H1 (cell line): ENCODE results near the gene GRIA4. TPM values are rescaled to one million over a fixed set of nuclear protein-coding genes. Genes with fewer than 3 reads are reported as not detected.

Experiments used
- CTCF ChIA-PET: fragments of 300-600 bp; sonication (Branson Sonifier 250); formaldehyde crosslinking; loops from one replicate; lab custom pipeline; 2021; ENCODE audit not compliant: partially characterized antibody; lab: Charles Lee
- POLR2A ChIA-PET: fragments of 300-600 bp; sonication (Branson Sonifier 250); formaldehyde crosslinking; loops from one replicate; lab custom pipeline; 2021; ENCODE audit warnings: inconsistent platforms; ENCODE audit not compliant: partially characterized antibody; lab: Charles Lee
- DNase-seq, 2 experiments: peaks; one replicate each; pipeline versions ENCODE4 v3.0.0 to v3.0.0-alpha.2; 2010 to 2022; ENCODE audit warnings: low spot score in 2 of 2, low read depth in 1 of 2, mixed read lengths in 1 of 2
- FAIRE-seq: peaks from 2 replicates; lab custom pipeline; 2011; peaks lifted over from hg19 to GRCh38; lab: Jason Lieb, UNC
- H2AFZ ChIP-seq: 2 replicates; pipeline ENCODE4 v1.8.1; 2012; ENCODE audit warnings: low read length, inconsistent platforms
- H2AK5ac ChIP-seq: 2 replicates; pipeline ENCODE4 v1.6.1; 2013; ENCODE audit warnings: low read depth, low read length
- H2BK120ac ChIP-seq: replicated peaks from 2 replicates; pipeline ENCODE3; 2013; ENCODE audit warnings: low read depth, low read length, inconsistent platforms
- H2BK12ac ChIP-seq: 2 replicates; pipeline ENCODE4 v1.6.1; 2013; ENCODE audit warnings: low read depth, low read length
- H2BK15ac ChIP-seq: 2 replicates; pipeline ENCODE4 v1.6.1; 2013; ENCODE audit warnings: low read length
- H2BK20ac ChIP-seq: 2 replicates; pipeline ENCODE4 v1.6.1; 2013; ENCODE audit warnings: low read length
- H2BK5ac ChIP-seq: 2 replicates; pipeline ENCODE4 v1.6.1; 2013; ENCODE audit warnings: low read depth, low read length
- H3K14ac ChIP-seq: 2 replicates; pipeline ENCODE4 v1.6.1; 2013; ENCODE audit warnings: inconsistent platforms; ENCODE audit not compliant: insufficient read length
- H3K18ac ChIP-seq: 2 replicates; pipeline ENCODE4 v1.6.1; 2013; ENCODE audit warnings: low read length; ENCODE audit errors: extremely low read depth
- H3K23ac ChIP-seq: 2 replicates; pipeline ENCODE4 v1.6.1; 2013; ENCODE audit warnings: inconsistent platforms; ENCODE audit not compliant: insufficient read length
- H3K23me2 ChIP-seq: 2 replicates; pipeline ENCODE4 v1.6.1; 2013; ENCODE audit warnings: low read depth, low read length
- H3K27ac ChIP-seq: 2 replicates; pipeline ENCODE4 v1.6.1; 2011; ENCODE audit warnings: low read depth, low read length, inconsistent platforms
- H3K27me3 ChIP-seq, 4 experiments: replicated peaks in 1 of 4; 1 replicate in 1 of 4; 2 replicates in 3 of 4; pipeline versions ENCODE4 v1.6.1 to v1.8.1; 2011 to 2013; ENCODE audit warnings: low read length in 3 of 4, mild to moderate bottlenecking in 3 of 4, inconsistent platforms in 2 of 4, mixed read lengths in 2 of 4, moderate library complexity in 1 of 4; ENCODE audit not compliant: control insufficient read depth in 3 of 4, insufficient read depth in 3 of 4; ENCODE audit errors: extremely low read depth in 1 of 4
- H3K36me3 ChIP-seq, 4 experiments: 2 replicates each; pipeline versions ENCODE4 v1.6.1 to v1.8.1; 2011 to 2013; ENCODE audit warnings: mild to moderate bottlenecking in 4 of 4, low read length in 3 of 4, moderate library complexity in 2 of 4, control low read depth in 1 of 4, inconsistent platforms in 1 of 4; ENCODE audit not compliant: insufficient read depth in 4 of 4, control insufficient read depth in 2 of 4
- H3K4ac ChIP-seq: replicated peaks from 2 replicates; pipeline ENCODE3; 2013; ENCODE audit warnings: low read length, low read depth, mixed read lengths, inconsistent platforms; ENCODE audit not compliant: insufficient read length
- H3K4me1 ChIP-seq, 4 experiments: replicated peaks in 1 of 4; 1 replicate in 1 of 4; 2 replicates in 3 of 4; pipeline versions ENCODE4 v1.6.1 to v1.8.1; 2011 to 2013; ENCODE audit warnings: low read length in 3 of 4, inconsistent platforms in 2 of 4, mixed read lengths in 1 of 4; ENCODE audit not compliant: insufficient read depth in 4 of 4, control insufficient read depth in 3 of 4
- H3K4me2 ChIP-seq, 2 experiments: 2 replicates each; pipeline versions ENCODE4 v1.6.1 to v1.8.1; 2011 to 2013; ENCODE audit warnings: low read depth in 2 of 2, low read length in 2 of 2, control low read depth in 1 of 2, inconsistent platforms in 1 of 2, mild to moderate bottlenecking in 1 of 2; ENCODE audit not compliant: insufficient read depth in 1 of 2
- H3K4me3 ChIP-seq, 4 experiments: fragments of 200-600, 300-600 bp in 1 of 4; sonication (generic), shearing (Covaris generic), sonication (Bioruptor Twin) in 1 of 4; 2 replicates each; pipeline versions ENCODE4 v1.5.1 to v1.8.1; 2011 to 2016; ENCODE audit warnings: low read length in 4 of 4, low read depth in 3 of 4, control low read depth in 2 of 4, inconsistent platforms in 2 of 4, mild to moderate bottlenecking in 2 of 4, mixed read lengths in 1 of 4, moderate library complexity in 1 of 4; ENCODE audit not compliant: insufficient read depth in 2 of 4; ENCODE audit errors: extremely low read depth in 1 of 4
- H3K56ac ChIP-seq: replicated peaks from 2 replicates; pipeline ENCODE3; 2013; ENCODE audit warnings: low read depth, mild to moderate bottlenecking, mixed read lengths, low read length, inconsistent platforms; ENCODE audit not compliant: insufficient read length
- H3K79me1 ChIP-seq: 2 replicates; pipeline ENCODE4 v1.6.1; 2013; ENCODE audit warnings: low read depth, low read length, control low read depth
- H3K79me2 ChIP-seq, 2 experiments: 2 replicates each; pipeline versions ENCODE4 v1.6.1 to v1.8.1; 2012 to 2013; ENCODE audit warnings: low read length in 2 of 2, mild to moderate bottlenecking in 2 of 2, inconsistent platforms in 1 of 2; ENCODE audit not compliant: insufficient read depth in 2 of 2, control insufficient read depth in 1 of 2
- H3K9ac ChIP-seq, 4 experiments: replicated peaks in 1 of 4; 1 replicate in 1 of 4; 2 replicates in 3 of 4; pipeline versions ENCODE4 v1.6.1 to v1.8.1; 2011 to 2013; ENCODE audit warnings: low read depth in 3 of 4, low read length in 3 of 4, control low read depth in 2 of 4, mild to moderate bottlenecking in 2 of 4, moderate library complexity in 2 of 4, inconsistent platforms in 1 of 4; ENCODE audit errors: extremely low read depth in 1 of 4
- H3K9me3 ChIP-seq, 2 experiments: 2 replicates each; pipeline versions ENCODE4 v1.6.1 to v1.8.1; 2012 to 2013; ENCODE audit warnings: mild to moderate bottlenecking in 2 of 2, moderate library complexity in 2 of 2, control low read depth in 1 of 2, inconsistent platforms in 1 of 2, low read depth in 1 of 2, low read length in 1 of 2, mixed read lengths in 1 of 2; ENCODE audit not compliant: insufficient read depth in 2 of 2
- H4K20me1 ChIP-seq, 2 experiments: replicated peaks in 1 of 2; 2 replicates each; pipeline versions ENCODE3 to v1.8.1; 2011 to 2013; ENCODE audit warnings: inconsistent platforms in 2 of 2, low read length in 2 of 2, mild to moderate bottlenecking in 1 of 2; ENCODE audit not compliant: insufficient read depth in 2 of 2, control insufficient read depth in 1 of 2
- H4K5ac ChIP-seq: 2 replicates; pipeline ENCODE4 v1.6.1; 2013; ENCODE audit warnings: low read length, low read depth, mixed read lengths, inconsistent platforms; ENCODE audit not compliant: insufficient read length
- H4K8ac ChIP-seq: 2 replicates; pipeline ENCODE4 v1.8.0; 2013; ENCODE audit warnings: mild to moderate bottlenecking, moderate library complexity, low read length, inconsistent platforms; ENCODE audit not compliant: insufficient read depth; ENCODE audit errors: extremely low read depth
- H4K91ac ChIP-seq: replicated peaks from 2 replicates; pipeline ENCODE3; 2013; ENCODE audit warnings: low read length, mixed read lengths, inconsistent platforms; ENCODE audit not compliant: insufficient read length
- BCL11A ChIP-seq, 2 experiments: IDR thresholded peaks; one replicate each; pipeline ENCODE4 v1.6.1; 2011; ENCODE audit warnings: low read depth in 2 of 2, low read length in 2 of 2, mild to moderate bottlenecking in 2 of 2
- HDAC6 ChIP-seq: IDR thresholded peaks from one replicate; pipeline ENCODE4 v1.7.1; 2012; ENCODE audit warnings: low read depth, mild to moderate bottlenecking, inconsistent platforms, low read length, moderate library complexity
- KDM1A ChIP-seq: fragments of 200-600, 300-600 bp; sonication (generic); IDR thresholded peaks from 2 replicates; pipeline ENCODE4 v1.7.1; 2016; ENCODE audit warnings: mild to moderate bottlenecking, low read length, borderline replicate concordance
- RBBP5 ChIP-seq: IDR thresholded peaks from 2 replicates; pipeline ENCODE4 v1.7.1; 2012; ENCODE audit warnings: low read depth, mild to moderate bottlenecking, inconsistent platforms, low read length, moderate library complexity, borderline replicate concordance
- TEAD4 ChIP-seq: IDR thresholded peaks from 2 replicates; pipeline ENCODE4 v1.6.1; 2012; ENCODE audit warnings: low read depth, low read length, inconsistent platforms, mixed read lengths
- WGBS, 2 experiments: shearing (Covaris generic) in 1 of 2; methylation state at CpG; one replicate each; pipeline versions ENCODE4 v1.1.6 to v1.1.7; 2013 to 2015; ENCODE audit warnings: low lambda C conversion rate in 2 of 2, mixed read lengths in 2 of 2, inconsistent platforms in 1 of 2, low coverage in 1 of 2, missing lambda C conversion rate in 1 of 2; ENCODE audit not compliant: insufficient replicate concordance in 2 of 2, insufficient coverage in 1 of 2, insufficient read length in 1 of 2; ENCODE audit errors: extremely low coverage in 1 of 2, missing lambda C conversion rate in 1 of 2; 5-methylcytosine and 5-hydroxymethylcytosine counted together
- polyA plus RNA-seq, 7 experiments: library from polyadenylated mRNA; depleted of rRNA in 3 of 7; stranded (reverse) in 5 of 7; unstranded in 2 of 7; fragments of >200 nt in 5 of 7; fragments of 200-250 nt in 2 of 7; gene quantifications; 1 replicate in 5 of 7; 2 replicates in 1 of 7; 4 replicates in 1 of 7; pipeline versions ENCODE4 v1.2.1 to v1.2.3, GENCODE V29; 2011 to 2013; ENCODE audit warnings: missing spikeins in 2 of 7, mixed read lengths in 2 of 7
- total RNA-seq: library from RNA; stranded (reverse); fragmentation: NEBNext Ultra II Directional; extraction: Animal tissue kit (Norgen Biotek cat#: 25700); gene quantifications from 2 replicates; pipeline ENCODE4 v1.2.1, GENCODE V29; 2021

GRIA4 gene
- total and polyA plus RNA-seq, 2 of the 8 experiments (the other 6 are each of a cell fraction or from before 2014, with no cell fraction given) = 12.5 to 21.8 TPM

- H2BK12ac ChIP-seq = no peak overlapping the region
- DNase-seq (no peak), FAIRE-seq (no peak)
- CTCF ChIA-PET = interaction anchor here (0.8 kb wide), 1 partner anchor 10 kb away, joined by 3 read pairs; no protein-coding TSS in a partner anchor
- no peaks in the 10 kb centered on the region for H3K79me1 ChIP-seq
- 89% methylated on average over 4 of the region's 4 CpGs; no CpG with 5 or more reads in 1 of the 2 experiments for WGBS, 2 experiments
- no peak overlapping the region for H2BK120ac ChIP-seq
- POLR2A ChIA-PET = no interaction called here
- H4K8ac ChIP-seq = no peak overlapping the region
- TF ChIP-seq TEAD4 = no peak
- TF ChIP-seq RBBP5 = no peak
- TF ChIP-seq HDAC6 = no peak
- TF ChIP-seq BCL11A (IDR thresholded peaks at IDR 0.05; ENCODE audit: low read depth in 2 of 2, low read length in 2 of 2) = no peak
- no peak for TF ChIP-seq KDM1A
- H3K79me2 ChIP-seq = no peaks in the 10 kb centered on the region
- H4K91ac ChIP-seq = no peak overlapping the region
- H3K4ac ChIP-seq = no peak overlapping the region
- no peak overlapping the region for H3K4me2 ChIP-seq
- no peaks in the 10 kb centered on the region for H3K9me3 ChIP-seq
- H3K36me3 ChIP-seq = no peaks in the 10 kb centered on the region
- H4K5ac ChIP-seq = no peak overlapping the region
- H3K9ac ChIP-seq = no peak overlapping the region
- H3K18ac ChIP-seq = no peak overlapping the region
- no peak overlapping the region for H3K4me3 ChIP-seq
- H2BK15ac ChIP-seq = no peak overlapping the region
- no peak overlapping the region for H3K27ac ChIP-seq
- no peaks in the 10 kb centered on the region for H3K27me3 ChIP-seq
- no peak overlapping the region for H3K23ac ChIP-seq
- no peak overlapping the region for H2BK5ac ChIP-seq
- H3K4me1 ChIP-seq = no peaks in the 10 kb centered on the region
- no peak overlapping the region for H2BK20ac ChIP-seq
- no peak overlapping the region for H3K56ac ChIP-seq
- no peaks in the 10 kb centered on the region for H3K23me2 ChIP-seq
- H2AK5ac ChIP-seq = no peak overlapping the region
- H4K20me1 ChIP-seq = no peaks in the 10 kb centered on the region
- no peak overlapping the region for H3K14ac ChIP-seq
- H2AFZ ChIP-seq = no peak overlapping the region
Measured at GRCh38 chr11:105582497-105582896, 27.4 kb upstream of the GRIA4 start.
